DND-41 (cell line): ENCODE data around the gene DGKE.

ENCODE experiments used
- EZH2 ChIP-seq: IDR thresholded peaks from 3 replicates; pipeline ENCODE4 v1.6.1; 2012; ENCODE audit warnings: borderline replicate concordance, low read depth, mild to moderate bottlenecking, moderate library complexity, low read length, inconsistent platforms; ENCODE audit not compliant: severe bottlenecking
- TF ChIP-seq, protein P1 (sequence below): IDR thresholded peaks from 2 replicates; pipeline ENCODE4 v1.5.1; 2012; ENCODE audit warnings: borderline replicate concordance, low read length, moderate library complexity, mild to moderate bottlenecking; ENCODE audit not compliant: poor library complexity, severe bottlenecking; ENCODE audit errors: extremely low read depth

DNA sequence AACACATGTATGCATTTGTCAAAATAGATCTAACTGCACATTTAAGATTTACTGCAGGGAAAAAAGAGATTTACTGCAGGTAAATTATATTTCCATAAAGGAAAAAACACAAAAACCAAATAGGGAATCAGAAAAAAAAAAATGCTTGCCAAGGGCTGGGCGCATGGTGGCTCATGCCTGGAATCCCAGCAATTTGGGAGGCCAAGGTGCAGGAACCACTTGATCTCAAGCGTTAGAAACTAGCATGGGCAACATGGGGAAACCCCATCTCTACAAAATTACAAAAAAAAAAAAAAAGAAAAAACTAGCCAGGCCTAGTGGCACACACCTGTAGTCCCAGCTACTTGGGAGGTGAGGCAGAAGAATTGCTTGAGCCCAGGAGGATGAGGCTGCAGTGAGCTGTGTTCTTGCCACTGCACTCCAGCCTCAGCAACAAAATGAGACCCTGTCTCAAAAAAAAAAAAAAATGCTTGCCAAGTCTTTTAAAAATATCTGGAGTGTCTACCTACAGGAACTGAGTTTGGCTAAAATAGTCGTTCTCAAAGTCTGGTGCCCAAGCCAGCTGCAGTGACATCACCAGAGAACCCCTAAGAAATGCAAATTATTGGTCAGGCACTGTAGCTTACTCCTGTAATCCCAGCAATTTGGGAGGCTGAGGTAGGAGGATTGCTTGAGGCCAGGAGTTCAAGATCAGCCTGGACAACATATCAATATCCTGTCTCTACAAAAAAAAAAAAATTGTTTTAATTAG lies 62.4 kb downstream of the DGKE start:
- TF ChIP-seq, protein P1, sequence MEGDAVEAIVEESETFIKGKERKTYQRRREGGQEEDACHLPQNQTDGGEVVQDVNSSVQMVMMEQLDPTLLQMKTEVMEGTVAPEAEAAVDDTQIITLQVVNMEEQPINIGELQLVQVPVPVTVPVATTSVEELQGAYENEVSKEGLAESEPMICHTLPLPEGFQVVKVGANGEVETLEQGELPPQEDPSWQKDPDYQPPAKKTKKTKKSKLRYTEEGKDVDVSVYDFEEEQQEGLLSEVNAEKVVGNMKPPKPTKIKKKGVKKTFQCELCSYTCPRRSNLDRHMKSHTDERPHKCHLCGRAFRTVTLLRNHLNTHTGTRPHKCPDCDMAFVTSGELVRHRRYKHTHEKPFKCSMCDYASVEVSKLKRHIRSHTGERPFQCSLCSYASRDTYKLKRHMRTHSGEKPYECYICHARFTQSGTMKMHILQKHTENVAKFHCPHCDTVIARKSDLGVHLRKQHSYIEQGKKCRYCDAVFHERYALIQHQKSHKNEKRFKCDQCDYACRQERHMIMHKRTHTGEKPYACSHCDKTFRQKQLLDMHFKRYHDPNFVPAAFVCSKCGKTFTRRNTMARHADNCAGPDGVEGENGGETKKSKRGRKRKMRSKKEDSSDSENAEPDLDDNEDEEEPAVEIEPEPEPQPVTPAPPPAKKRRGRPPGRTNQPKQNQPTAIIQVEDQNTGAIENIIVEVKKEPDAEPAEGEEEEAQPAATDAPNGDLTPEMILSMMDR: no peak
- TF ChIP-seq EZH2: no peak
